T-helper 1 cell treated with Interleukin-12 subunit alpha and Interleukin-12 subunit beta and Interleukin-4 antibody, amounts not matched to agents 30 μg/mL and 1 μg/mL, for 36 hours (primary cell): ENCODE data around the gene BRSK2.
"Not testable (repeated sequence)": the region's sequence is repeated elsewhere in the genome, so short reads cannot be mapped to it uniquely, and the experiment has no call there.

ENCODE experiments used
- H3K27ac Mint-ChIP-seq: one replicate; pipeline ENCODE4 v1.8.0; 2021; ENCODE audit warnings: mild to moderate bottlenecking, mixed read lengths
- H3K27me3 Mint-ChIP-seq: one replicate; pipeline ENCODE4 v1.8.0; 2021; ENCODE audit warnings: low read depth, mixed read lengths
- H3K36me3 Mint-ChIP-seq: one replicate; pipeline ENCODE4 v1.8.0; 2021; ENCODE audit warnings: low read depth, mixed read lengths
- H3K4me1 Mint-ChIP-seq: one replicate; pipeline ENCODE4 v1.8.0; 2021; ENCODE audit warnings: low read depth, mixed read lengths
- H3K4me3 Mint-ChIP-seq: one replicate; pipeline ENCODE4 v1.8.0; 2021; ENCODE audit warnings: mild to moderate bottlenecking, moderate library complexity, mixed read lengths
- H3K9me3 Mint-ChIP-seq: one replicate; pipeline ENCODE4 v1.8.0; 2021; ENCODE audit warnings: mixed read lengths

Gene BRSK2

DNA sequence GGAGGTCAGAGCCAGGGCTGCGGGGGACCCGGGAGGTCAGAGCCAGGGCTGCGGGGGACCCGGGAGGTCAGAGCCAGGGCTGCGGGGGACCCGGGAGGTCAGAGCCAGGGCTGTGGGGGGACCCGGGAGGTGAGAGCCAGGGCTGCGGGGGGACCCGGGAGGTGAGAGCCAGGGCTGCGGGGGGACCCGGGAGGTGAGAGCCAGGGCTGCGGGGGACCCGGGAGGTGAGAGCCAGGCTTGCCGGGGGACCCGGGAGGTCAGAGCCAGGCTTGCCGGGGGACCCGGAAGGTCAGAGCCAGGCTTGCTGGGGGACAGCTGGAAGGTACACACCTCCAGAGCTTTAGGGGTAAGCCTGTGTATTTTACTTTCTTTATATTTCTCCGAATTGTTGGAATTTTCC, 120.6 kb downstream of the BRSK2 start:
- not testable (repeated sequence) for H3K4me1 Mint-ChIP-seq, H3K9me3 Mint-ChIP-seq, H3K27me3 Mint-ChIP-seq, H3K27ac Mint-ChIP-seq, H3K4me3 Mint-ChIP-seq, H3K36me3 Mint-ChIP-seq

- H3K27ac Mint-ChIP-seq, result no peak overlapping the region
- no peaks in the 10 kb centered on the region for H3K27me3 Mint-ChIP-seq
- H3K36me3 Mint-ChIP-seq, result no peaks in the 10 kb centered on the region
- no peaks in the 10 kb centered on the region for H3K9me3 Mint-ChIP-seq
- peaks cover 7% of the 10 kb centered on the region for H3K4me1 Mint-ChIP-seq
- H3K4me3 Mint-ChIP-seq, result no peak overlapping the region
Measured at GRCh38 chr11:1510928-1511327, 121.2 kb downstream of the BRSK2 start.

DNA sequence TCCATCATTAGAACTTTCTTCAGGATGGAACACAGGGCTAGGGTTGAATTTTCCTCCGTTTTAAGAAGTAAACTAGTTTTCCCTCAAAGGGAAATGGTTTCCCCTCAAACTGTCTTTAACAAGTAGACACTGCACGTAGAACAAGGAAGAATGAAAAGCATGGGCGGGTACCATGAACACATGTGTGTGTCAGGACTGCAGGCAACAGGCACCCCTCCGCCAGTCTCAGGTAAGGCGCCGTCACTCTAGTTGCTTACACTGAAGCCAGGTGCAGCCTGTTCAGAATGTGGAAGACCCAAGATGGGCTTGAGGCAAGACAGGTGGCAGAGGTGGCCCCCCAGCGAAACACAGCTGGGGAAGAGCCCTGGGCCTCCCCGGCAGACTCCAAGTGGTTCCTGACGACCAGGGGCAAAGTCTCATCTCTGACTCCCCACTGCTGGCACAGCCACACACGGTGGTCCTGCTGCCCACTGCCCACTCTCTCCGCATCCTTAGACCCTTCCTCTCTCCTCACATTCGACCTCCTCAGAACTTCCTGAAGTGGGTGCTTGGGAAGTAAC, 122.3 kb downstream of the BRSK2 start:
- Mint-ChIP-seq H3K9me3 (no peaks in the 10 kb centered on the region), H3K36me3 (no peaks in the 10 kb centered on the region), H3K27ac (no peak overlapping the region), H3K27me3 (no peaks in the 10 kb centered on the region), H3K4me1 (peaks cover 7% of the 10 kb centered on the region), H3K4me3 (no peak overlapping the region)
